ENCODE results near the gene OR2AJ1.

Gene OR2AJ1, protein sequence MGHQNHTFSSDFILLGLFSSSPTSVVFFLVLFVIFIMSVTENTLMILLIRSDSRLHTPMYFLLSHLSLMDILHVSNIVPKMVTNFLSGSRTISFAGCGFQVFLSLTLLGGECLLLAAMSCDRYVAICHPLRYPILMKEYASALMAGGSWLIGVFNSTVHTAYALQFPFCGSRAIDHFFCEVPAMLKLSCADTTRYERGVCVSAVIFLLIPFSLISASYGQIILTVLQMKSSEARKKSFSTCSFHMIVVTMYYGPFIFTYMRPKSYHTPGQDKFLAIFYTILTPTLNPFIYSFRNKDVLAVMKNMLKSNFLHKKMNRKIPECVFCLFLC

DNA sequence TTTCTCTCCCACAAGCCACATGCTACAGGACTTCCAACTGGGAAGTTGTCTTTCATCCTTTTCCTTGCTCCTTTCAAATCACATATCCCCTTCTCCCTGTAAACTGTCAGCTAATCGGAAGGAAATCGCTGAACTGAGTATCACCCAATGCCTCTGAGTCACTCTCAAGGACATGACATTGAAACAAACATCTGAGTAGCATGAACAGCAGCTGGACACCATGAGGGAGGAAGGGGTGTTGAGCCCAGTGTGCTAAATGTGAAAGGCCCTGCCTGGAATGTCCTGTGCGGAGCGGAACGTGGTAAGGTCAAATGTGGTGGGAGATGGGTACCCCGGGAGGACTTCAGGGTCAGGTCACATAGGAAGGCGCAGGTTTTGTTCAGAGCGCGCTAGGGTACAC lies at the start of gene OR2AJ1:
Gene OR2AJ1 (plus strand): TSS at position 22 of the 400 bp plus-strand sequence. CDS start 8,880 bp downstream, outside the sequence.
- DNase-seq: no peak

DNA sequence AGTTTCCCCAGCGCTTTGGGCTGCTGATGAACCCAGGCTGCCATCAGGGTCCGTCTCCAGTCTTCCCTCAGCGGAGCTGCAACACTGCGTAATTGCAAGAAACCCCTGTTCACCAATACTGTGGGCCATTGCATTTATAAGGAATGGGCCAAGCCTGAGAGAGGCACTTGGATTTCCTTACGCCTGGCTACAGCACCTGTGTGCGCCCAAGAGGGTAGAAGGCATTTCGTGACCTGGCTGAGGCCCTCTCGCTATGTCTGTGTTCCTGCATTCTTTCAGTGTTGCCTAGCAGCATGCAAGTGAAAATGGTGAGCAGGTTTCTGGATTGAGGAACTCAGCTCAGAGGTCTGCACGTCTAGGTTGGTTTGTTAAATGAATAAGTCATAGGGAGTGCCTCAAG lies 41.3 kb upstream of the OR2AJ1 start:
- DNase-seq: no peak

DNA sequence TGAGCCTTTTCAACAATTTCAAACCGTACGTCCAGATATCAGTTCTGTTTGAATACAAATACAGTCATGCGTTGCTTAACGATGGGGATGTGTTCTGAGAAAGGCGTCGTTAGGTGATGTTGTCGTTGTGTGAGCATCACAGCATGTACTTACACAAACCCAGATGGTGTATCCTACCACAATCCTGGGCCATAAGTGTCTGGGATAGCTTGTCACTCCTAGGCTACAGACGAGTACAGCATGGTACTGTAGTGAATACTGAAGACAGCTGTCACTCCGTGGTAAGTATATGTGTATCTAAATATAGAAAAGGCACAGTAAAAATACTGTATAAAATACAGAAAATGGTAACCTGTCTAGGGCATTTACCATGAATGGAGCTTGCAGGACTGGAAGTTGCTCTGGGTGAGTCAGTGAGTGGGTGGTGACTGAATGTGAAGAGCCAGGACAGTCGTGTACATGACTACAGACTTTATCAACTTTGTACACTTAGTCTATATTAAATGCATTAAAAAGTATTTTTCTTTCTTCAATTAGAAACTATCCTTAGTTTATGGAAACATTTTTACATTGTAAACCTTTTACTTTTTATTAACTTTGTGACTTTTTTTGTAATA lies 39.8 kb upstream of the OR2AJ1 start:
- DNase-seq: no peak

DNA sequence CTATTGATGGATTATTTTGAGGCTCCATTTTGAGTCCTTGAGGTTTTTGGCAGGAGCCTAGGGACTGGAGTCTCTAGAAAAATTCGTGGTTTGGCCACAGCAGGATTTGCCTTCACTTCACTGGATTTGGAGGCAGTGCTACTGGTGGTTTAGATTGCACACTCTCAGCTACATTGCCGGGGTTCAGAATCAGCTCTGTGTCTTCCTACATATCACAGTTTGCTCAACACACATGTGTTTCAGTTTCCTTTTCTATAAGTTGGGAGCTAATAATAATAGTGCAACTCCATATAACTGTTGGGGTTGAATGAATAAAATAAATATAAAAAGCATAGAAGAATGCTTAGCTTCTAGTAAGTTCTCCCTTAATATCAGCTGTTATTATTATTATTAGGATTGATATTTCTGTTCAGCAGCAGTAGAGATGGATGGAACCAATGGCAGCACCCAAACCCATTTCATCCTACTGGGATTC lies 29.5 kb upstream of the OR2AJ1 start, which contains the start of gene OR2W3:
Gene OR2W3 (plus strand): TSS at position 425 of the 475 bp plus-strand sequence. CDS start 0 bp downstream, at position 425.
- DNase-seq: no peak

DNA sequence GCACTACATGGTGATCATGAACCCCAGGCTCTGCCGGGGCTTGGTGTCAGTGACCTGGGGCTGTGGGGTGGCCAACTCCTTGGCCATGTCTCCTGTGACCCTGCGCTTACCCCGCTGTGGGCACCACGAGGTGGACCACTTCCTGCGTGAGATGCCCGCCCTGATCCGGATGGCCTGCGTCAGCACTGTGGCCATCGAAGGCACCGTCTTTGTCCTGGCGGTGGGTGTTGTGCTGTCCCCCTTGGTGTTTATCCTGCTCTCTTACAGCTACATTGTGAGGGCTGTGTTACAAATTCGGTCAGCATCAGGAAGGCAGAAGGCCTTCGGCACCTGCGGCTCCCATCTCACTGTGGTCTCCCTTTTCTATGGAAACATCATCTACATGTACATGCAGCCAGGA lies 28.7 kb upstream of the OR2AJ1 start:
- DNase-seq: no peak

DNA sequence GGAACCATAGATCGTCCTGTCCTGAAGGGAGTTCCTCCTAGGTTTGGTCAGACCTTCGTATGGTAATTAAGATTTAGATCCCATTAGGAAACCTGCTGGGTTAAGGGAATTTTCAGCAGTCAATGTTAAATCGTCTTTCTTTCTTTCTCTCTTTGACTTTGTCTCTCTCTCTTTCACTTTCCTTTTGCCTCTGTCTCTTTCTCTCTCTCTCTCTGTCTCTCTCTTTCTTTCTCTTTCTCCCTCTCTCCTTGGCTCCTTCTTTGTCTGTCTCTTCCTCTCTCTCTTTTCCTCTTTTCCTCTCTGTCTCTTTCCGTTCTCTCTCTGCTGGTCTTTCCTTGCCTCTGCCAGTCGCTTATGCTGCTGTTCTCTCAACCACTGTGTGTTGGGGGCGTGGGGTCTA lies 20.6 kb upstream of the OR2AJ1 start:
- no peak for DNase-seq

DNA sequence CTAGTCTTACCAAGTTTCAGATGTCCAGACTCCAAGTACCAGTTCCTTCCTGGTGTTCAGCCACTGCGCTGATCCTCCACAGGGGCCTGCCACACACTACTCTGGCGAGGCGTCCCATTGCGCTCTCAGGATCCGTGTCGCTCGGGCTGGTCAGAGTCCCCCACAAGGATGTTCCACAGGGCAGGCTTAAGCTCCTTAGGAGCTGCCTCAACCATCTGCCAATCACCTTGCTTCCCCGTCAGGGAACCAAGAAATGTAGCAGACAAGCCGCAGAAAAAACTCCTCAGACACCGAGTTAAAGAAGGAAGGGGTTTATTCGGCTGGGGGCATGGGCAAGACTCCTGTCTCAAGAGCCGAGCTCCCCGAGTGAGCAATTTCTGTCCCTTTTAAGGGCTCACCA lies 19.5 kb upstream of the OR2AJ1 start:
- DNase-seq: no peak

DNA sequence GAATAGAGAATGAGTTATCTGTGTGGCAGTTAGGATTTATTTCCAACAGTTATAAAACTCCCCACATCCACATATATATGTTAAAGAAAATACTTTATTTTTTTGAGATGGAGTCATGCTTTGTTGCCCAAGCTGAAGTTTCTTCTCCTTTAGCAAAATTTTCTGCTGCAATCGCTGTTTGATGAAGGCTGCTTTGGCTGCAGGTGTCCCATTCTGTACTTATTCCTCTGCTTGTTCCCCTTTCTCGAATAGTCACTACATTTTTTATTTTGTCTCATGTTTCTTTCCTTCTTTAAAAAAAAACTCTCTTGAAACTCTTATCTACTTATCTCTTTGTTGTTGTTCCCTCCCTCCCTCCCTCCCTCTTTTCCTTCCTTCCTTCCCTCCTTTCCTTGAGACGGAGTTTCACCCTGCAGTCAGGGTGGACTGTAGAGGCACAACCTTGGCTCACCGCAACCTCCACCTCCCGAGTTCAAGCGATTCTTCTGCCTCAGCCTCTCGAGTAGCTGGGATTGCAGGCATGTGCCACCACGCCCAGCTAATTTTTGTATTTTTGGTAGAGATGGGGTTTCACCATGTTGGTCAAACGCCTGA lies 18.7 kb upstream of the OR2AJ1 start:
- DNase-seq: peak in 1 of 56 donors; percentile 3

DNA sequence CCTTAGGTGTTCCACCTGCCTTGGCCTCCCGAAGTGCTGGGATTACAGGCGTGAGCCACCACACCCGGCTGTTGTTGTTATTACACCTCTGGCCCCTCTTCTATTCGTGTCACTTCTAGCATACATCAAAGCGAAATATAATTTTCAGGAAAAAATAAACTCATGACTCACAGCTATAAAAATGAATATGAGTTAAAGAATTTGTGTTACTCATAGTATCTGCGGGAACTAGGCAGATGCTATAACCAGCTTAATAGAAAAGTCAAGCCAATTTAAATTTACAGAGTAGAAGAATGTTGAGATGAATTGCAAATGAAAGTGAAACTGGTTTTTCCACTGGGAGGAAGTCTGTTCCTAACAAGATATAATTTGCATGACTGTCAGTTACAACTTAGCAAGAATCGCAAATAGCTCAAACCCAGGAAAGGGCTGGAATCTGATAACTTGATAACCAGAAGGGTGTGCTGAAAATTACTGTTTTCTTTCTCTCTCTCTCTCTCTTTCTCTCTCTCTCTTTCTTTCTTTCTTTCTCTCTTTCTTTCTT lies 18.1 kb upstream of the OR2AJ1 start:
- peak in 1 of 56 donors; percentile 7 for DNase-seq

DNA sequence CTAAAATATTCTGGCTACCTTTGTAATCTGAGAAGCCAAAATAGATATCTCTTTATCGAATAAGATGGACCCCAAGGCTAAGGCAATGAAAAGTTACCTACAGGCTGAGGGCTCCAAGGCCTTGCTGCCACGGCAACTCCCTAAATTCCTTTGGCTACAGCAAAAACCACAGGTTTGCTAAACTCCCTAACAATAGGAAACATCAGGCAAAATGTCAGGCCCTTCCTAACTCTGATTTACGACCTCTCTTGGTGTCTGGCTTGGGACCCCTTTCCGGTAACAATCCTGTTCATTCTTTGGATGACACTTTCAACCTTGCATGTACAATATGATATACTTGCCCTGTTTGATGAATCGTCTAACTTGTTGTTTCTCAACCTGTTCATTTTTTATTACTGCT lies 15.9 kb upstream of the OR2AJ1 start:
- no peak for DNase-seq

DNA sequence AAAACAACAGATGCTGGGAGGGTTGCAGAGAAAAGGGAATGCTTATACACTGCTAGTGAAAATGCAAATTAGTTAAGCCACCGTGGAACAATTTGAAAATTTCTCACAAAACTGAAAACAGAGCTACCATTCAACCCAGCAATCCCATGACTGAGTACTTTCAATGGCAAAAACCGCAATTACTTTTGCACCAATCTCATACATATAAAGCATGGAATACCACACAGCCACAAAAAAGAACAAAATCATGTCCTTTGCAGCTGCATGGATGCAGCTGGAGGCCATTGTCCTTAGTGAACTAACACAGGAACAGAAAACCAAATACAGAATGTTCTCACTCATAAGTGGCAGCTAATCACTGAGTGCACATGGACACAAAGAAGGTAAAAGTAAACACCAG lies 10.9 kb upstream of the OR2AJ1 start:
- no peak for DNase-seq

DNA sequence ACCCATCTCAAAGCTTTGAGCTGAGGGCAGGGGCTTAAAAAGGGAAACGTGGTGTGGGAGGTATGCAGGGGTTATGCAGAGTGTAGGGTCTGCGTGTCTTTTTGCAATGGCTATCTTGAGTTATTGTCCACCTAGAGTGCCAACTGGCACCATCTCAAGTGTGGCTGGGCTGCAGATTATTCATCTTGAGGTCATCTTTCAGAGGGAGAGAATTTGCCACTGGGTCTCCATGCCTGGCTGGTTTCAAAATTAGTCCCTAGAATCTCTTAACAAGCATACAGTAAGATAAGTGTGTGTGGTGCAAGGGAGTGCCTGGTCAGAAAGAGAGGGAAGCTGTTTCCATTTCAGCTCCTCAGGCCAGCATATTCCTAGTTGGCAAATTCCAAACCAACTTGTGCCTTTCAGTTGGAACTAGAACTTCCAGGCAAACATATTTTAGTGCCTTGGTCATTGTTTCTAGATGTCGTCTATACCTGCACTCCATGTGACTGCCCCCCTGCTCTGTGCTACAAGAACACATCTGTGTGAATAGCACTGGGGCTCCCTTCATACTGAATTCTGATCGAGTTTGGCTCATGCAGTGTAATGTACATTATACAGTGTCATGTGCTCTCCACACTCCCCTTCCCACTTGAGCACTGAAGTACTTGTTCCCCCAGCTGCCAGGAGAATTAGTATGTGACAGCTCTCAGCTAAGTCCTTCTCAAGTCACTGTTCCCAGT lies 9.6 kb upstream of the OR2AJ1 start:
- DNase-seq: no peak

DNA sequence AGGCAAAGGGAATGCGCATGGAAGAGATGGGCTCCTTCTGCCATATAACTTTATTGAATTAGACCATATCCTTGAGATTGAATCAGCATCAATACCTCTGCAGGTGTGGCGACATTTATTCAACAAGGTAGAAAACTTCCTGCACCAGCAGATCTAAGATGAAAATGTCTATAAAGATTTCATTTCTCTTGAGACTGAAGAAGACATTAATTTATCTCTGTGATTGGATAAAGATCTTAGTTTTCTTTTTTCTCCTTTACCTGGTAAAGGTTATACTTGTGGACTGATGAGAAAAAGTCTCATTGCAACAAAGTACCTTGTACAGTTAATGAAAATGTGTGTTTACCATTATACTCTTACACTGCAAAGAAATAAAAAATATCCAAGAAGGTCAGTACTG lies 4.7 kb upstream of the OR2AJ1 start, which contains the start of gene OR2T8:
Gene OR2T8 (plus strand): TSS at position 301 of the 400 bp plus-strand sequence. CDS start 766 bp downstream, outside the sequence.
- DNase-seq: no peak

DNA sequence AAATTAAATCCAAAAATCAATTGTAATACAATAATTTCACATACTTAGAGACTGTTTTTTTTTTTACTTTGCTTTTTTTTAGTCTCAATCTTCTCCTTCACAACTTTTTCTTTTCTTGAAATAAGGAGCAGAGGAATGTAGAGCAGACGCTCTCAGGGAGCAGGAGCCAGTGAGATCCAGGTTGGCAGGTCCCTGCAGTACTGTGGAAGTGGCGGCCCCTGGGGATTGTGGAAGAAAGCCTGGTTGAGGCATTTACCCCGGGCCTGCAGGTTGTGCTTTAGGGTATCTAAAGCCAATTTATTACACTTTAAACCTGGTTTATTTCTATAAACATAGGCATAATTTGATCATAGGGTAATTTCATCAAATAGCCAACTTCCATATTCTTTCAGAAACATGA lies 748 bp upstream of the OR2AJ1 start:
- DNase-seq: no peak

DNA sequence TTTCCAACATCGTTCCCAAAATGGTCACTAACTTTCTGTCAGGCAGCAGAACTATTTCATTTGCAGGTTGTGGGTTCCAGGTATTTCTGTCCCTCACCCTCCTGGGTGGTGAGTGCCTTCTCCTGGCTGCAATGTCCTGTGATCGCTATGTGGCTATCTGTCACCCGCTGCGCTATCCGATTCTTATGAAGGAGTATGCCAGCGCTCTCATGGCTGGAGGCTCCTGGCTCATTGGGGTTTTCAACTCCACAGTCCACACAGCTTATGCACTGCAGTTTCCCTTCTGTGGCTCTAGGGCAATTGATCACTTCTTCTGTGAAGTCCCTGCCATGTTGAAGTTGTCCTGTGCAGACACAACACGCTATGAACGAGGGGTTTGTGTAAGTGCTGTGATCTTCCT lies 9.3 kb downstream of the OR2AJ1 start:
- DNase-seq: no peak

DNA sequence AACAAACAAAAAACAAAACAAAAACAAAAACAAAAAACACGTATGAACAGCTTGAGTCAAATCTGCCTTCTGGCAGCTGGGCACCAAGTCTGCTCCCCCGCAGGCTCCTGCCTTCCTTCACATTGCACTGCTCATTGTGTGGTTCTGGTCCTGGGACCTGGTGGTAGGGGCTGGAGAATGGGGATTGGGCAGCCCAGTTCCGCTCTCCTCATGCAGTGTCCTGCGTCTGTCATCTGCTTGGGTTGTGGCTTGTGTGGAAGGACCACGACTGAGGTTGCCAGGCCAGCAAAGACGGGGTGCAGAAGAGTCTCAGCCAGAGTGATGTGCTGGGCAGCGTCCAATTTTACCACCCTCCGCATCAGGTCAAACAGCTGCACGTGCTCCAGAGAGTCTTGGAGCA lies 11.1 kb downstream of the OR2AJ1 start:
- DNase-seq: no peak

DNA sequence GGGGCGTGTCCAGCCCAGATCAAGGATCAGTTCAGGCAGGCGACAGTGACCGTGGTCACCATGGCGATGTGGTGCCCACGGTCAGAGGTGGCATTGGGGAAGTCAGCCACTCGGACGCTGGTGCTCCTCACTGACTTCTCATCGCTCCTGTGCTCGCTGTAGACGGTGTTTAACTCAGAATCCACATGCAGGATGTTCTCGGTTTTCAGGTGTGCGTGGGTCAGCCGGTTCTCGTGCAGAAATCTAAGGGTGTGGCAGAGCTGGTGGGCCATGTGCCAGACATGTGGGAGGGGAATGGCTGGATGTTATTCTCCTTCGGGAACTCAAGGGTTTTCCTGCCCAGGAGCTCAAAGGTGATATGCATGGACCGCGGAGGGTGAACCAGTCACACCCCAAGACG lies 11.7 kb downstream of the OR2AJ1 start:
- no peak for DNase-seq

DNA sequence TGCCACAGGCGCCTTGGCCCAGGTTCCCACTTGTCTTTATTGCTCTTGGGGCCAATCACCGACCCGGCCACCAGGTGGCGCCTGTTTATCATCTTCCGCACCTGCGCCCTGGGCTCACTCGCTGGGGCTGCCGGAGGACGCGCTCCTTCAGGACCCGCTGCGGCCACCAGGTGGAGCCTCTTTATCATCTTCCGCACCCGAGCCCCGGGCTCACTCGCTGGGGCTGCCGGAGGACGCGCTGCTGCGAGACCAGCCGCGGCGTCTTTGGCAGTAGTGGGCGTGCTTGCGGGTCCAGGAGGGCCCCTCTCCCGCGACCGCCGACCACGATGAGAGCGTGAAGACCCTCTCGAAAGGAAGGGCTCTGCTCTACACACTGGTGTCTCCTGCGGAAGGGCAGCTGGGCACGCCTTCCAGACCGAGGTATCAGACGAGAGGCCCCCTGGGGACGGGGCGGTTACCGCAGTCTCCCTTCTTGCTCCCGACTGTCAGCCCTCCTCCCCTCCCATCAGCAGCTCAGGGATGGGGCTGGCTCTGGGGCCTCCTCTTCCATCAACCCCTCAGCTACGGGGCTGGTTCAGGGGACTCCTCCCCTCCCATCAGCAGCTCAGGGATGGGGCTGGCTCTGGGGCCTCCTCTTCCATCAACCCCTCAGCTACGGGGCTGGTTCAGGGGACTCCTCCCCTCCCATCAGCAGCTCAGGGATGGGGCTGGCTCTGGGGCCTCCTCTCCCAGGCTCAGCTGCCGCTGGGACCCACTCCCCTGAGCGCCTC lies 12.5 kb downstream of the OR2AJ1 start:
- DNase-seq: peak in 49 of 56 donors; percentile 7 to 90 (median 58)

DNA sequence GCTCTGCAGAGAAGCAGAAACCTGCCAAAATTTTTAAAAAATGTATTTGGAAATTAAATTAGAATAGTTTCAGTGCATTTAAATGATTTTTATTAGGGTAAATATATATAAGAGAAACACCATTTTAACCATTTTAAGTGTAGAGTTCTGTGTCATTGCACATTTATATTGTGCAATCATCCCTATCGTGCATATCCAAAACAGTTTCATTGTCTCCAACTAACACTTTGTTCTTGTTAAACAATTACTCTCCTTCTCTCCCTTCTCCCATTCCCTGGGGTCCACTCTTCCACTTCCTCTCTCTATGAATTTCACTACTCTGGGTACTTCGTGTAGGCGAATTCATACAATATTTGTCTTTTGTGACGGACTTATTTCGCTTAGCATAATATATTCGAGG lies 17.9 kb downstream of the OR2AJ1 start:
- no peak for DNase-seq

DNA sequence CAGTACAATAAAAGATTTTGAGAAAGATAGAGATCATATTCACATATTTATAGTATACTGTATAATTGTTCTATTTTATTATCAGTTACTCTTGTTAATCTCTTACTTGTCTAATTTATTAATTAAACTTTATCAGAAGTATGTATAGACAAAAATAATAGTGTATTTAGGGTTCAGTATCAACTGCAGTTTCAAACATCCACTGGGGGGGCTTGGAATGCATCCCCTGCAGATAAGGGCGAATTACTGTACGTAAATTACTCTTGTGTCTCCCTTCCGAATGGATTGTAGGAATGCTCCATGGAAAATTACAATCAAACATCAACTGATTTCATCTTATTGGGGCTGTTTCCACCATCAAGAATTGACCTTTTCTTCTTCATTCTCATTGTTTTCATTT lies 23.9 kb downstream of the OR2AJ1 start, which contains the start of gene OR2L8:
Gene OR2L8 (plus strand): TSS at position 301 of the 400 bp plus-strand sequence. CDS start 0 bp downstream, at position 301.
- DNase-seq: no peak
